CD4-positive, alpha-beta T cell treated with Interleukin-12 subunit alpha and Interleukin-12 subunit beta, for 1 hour (primary cell): ENCODE data around the gene DMXL2.
A peak's percentile ranks its signal among the peaks of the same experiment; 100 is the strongest.
"Not testable (repeated sequence)": the region's sequence is repeated elsewhere in the genome, so short reads cannot be mapped to it uniquely, and the experiment has no call there.

Experiments
- DNase-seq: peaks from one replicate; pipeline ENCODE4 v3.0.0-alpha.2; 2020

DMXL2 gene

GRCh38 chr15:51622604-51623370 lies at the start of gene DMXL2:
Gene DMXL2 (minus strand): TSS chr15:51622771. CDS start chr15:51622545, 226 bp downstream.
- peak; percentile 69 for DNase-seq

- no peak for DNase-seq
Observed at GRCh38 chr15:51672155-51672687, 49.6 kb upstream of the DMXL2 start.

- DNase-seq = no peak
Observed at GRCh38 chr15:51669381-51669780, 46.8 kb upstream of the DMXL2 start.

- DNase-seq = no peak
Observed at GRCh38 chr15:51668446-51668845, 45.9 kb upstream of the DMXL2 start.

- no peak for DNase-seq
Observed at GRCh38 chr15:51667478-51667877, 44.9 kb upstream of the DMXL2 start.

GRCh38 chr15:51661072-51661471 lies 38.5 kb upstream of the DMXL2 start:
- no peak for DNase-seq

GRCh38 chr15:51658664-51659063 lies 36.1 kb upstream of the DMXL2 start:
- DNase-seq = no peak

- not testable (repeated sequence) for DNase-seq
Observed at GRCh38 chr15:51655401-51656057, 33.0 kb upstream of the DMXL2 start.

- DNase-seq = no peak
Observed at GRCh38 chr15:51652084-51652668, 29.6 kb upstream of the DMXL2 start.

GRCh38 chr15:51649659-51650521 lies 27.3 kb upstream of the DMXL2 start:
- DNase-seq = peak; percentile 77

GRCh38 chr15:51648643-51649042 lies 26.1 kb upstream of the DMXL2 start:
- DNase-seq = not testable (repeated sequence)

- not testable (repeated sequence) for DNase-seq
Observed at GRCh38 chr15:51648101-51648500, 25.5 kb upstream of the DMXL2 start.

GRCh38 chr15:51647128-51647562 lies 24.6 kb upstream of the DMXL2 start:
- DNase-seq = no peak

- no peak for DNase-seq
Observed at GRCh38 chr15:51642696-51643095, 20.1 kb upstream of the DMXL2 start.

GRCh38 chr15:51641490-51642130 lies 19.0 kb upstream of the DMXL2 start:
- no peak for DNase-seq

GRCh38 chr15:51634591-51635198 lies 12.1 kb upstream of the DMXL2 start:
- DNase-seq = no peak

- peak; percentile 20 for DNase-seq
Observed at GRCh38 chr15:51629612-51630011, 7.0 kb upstream of the DMXL2 start.

GRCh38 chr15:51625236-51625635 lies 2.7 kb upstream of the DMXL2 start:
- no peak for DNase-seq

GRCh38 chr15:51624022-51624421 lies 1.5 kb upstream of the DMXL2 start:
- DNase-seq = no peak

GRCh38 chr15:51623386-51623938 lies 891 bp upstream of the DMXL2 start:
- no peak for DNase-seq

GRCh38 chr15:51621936-51622603 lies 501 bp downstream of the DMXL2 start:
- DNase-seq = peak; percentile 23
